Liver (tissue), 9 donors: Measurements from ENCODE around the gene CHN2. TPM values are rescaled to one million over a fixed set of nuclear protein-coding genes. Genes with fewer than 3 reads are reported as not detected.

Experiments used
- DNase-seq: peaks from one replicate; pipeline ENCODE4 v3.0.0-alpha.2; 2017; ENCODE audit warnings: low spot score
- H3K27ac ChIP-seq, 2 donors: one replicate each; pipeline ENCODE4 v1.7.0; 2013; ENCODE audit warnings: inconsistent platforms in 2 of 2, low read length in 2 of 2, control low read depth in 1 of 2, low read depth in 1 of 2, mild to moderate bottlenecking in 1 of 2
- H3K27me3 ChIP-seq, 4 donors: one replicate each; pipeline versions ENCODE4 v1.6.1 to v1.7.0; 2013; ENCODE audit warnings: low read length in 3 of 4, inconsistent platforms in 1 of 4, mild to moderate bottlenecking in 1 of 4, moderate library complexity in 1 of 4; ENCODE audit not compliant: control insufficient read depth in 4 of 4, insufficient read depth in 4 of 4
- H3K36me3 ChIP-seq, 4 donors: one replicate each; pipeline versions ENCODE4 v1.6.1 to v1.7.0; 2013; ENCODE audit warnings: low read length in 3 of 4, mild to moderate bottlenecking in 3 of 4, low read depth in 1 of 4, moderate library complexity in 1 of 4; ENCODE audit not compliant: control insufficient read depth in 4 of 4, insufficient read depth in 3 of 4
- H3K4me1 ChIP-seq, 4 donors: one replicate each; pipeline versions ENCODE4 v1.6.1 to v1.7.0; 2013; ENCODE audit warnings: low read length in 3 of 4, mild to moderate bottlenecking in 3 of 4, moderate library complexity in 1 of 4; ENCODE audit not compliant: control insufficient read depth in 4 of 4, insufficient read depth in 4 of 4
- H3K4me3 ChIP-seq, 3 donors: one replicate each; pipeline versions ENCODE4 v1.6.1 to v1.7.0; 2013; ENCODE audit warnings: low read length in 3 of 3, control low read depth in 1 of 3, low read depth in 1 of 3, mild to moderate bottlenecking in 1 of 3
- H3K9ac ChIP-seq, 2 donors: one replicate each; pipeline ENCODE4 v1.7.0; 2013; ENCODE audit warnings: low read length in 2 of 2, mild to moderate bottlenecking in 2 of 2, moderate library complexity in 2 of 2, control low read depth in 1 of 2, low read depth in 1 of 2
- H3K9me3 ChIP-seq, 4 donors: one replicate each; pipeline versions ENCODE4 v1.6.1 to v1.7.0; 2013; ENCODE audit warnings: low read length in 3 of 4; ENCODE audit not compliant: control insufficient read depth in 4 of 4
- ATF3 ChIP-seq: IDR thresholded peaks from 2 replicates; pipeline ENCODE4 v1.6.1; 2016; ENCODE audit warnings: antibody characterized with exemption
- EGR1 ChIP-seq, 2 donors: IDR thresholded peaks; 2 replicates each; pipeline ENCODE4 v1.6.1; 2016 to 2018; ENCODE audit warnings: antibody characterized with exemption in 2 of 2, low read depth in 2 of 2
- FOXA1 ChIP-seq: IDR thresholded peaks from 2 replicates; pipeline ENCODE4 v1.6.1; 2016; ENCODE audit warnings: antibody characterized with exemption
- GABPA ChIP-seq, 2 donors: IDR thresholded peaks in 1 of 2; conservative IDR thresholded peaks in 1 of 2; 2 replicates each; pipeline ENCODE4 v1.6.1; 2016; ENCODE audit warnings: antibody characterized with exemption in 2 of 2, mild to moderate bottlenecking in 1 of 2, moderate library complexity in 1 of 2
- HNF4A ChIP-seq, 2 donors: conservative IDR thresholded peaks; 2 replicates each; pipeline ENCODE4 v1.6.1; 2016; ENCODE audit warnings: antibody characterized with exemption in 2 of 2, mild to moderate bottlenecking in 2 of 2
- HNF4G ChIP-seq: IDR thresholded peaks from 2 replicates; pipeline ENCODE4 v1.6.1; 2016; ENCODE audit warnings: antibody characterized with exemption
- JUND ChIP-seq, 2 donors: IDR thresholded peaks; 2 replicates each; pipeline ENCODE4 v1.6.1; 2016; ENCODE audit warnings: antibody characterized with exemption in 2 of 2
- MAX ChIP-seq: IDR thresholded peaks from 2 replicates; pipeline ENCODE4 v1.6.1; 2016; ENCODE audit warnings: antibody characterized with exemption
- REST ChIP-seq: IDR thresholded peaks from 2 replicates; pipeline ENCODE4 v1.6.1; 2016; ENCODE audit warnings: antibody characterized with exemption, mild to moderate bottlenecking
- RXRA ChIP-seq, 2 donors: IDR thresholded peaks; 2 replicates each; pipeline ENCODE4 v1.6.1; 2017 to 2018; ENCODE audit warnings: antibody characterized with exemption in 2 of 2, mild to moderate bottlenecking in 1 of 2
- SP1 ChIP-seq: IDR thresholded peaks from 2 replicates; pipeline ENCODE4 v1.6.1; 2018; ENCODE audit warnings: antibody characterized with exemption, mild to moderate bottlenecking
- YY1 ChIP-seq: IDR thresholded peaks from 2 replicates; pipeline ENCODE4 v1.6.1; 2016; ENCODE audit warnings: antibody characterized with exemption, mild to moderate bottlenecking
- WGBS: extraction: QIAGEN DNeasy Blood & Tissue Kit; methylation state at CpG from one replicate; pipeline ENCODE4 v1.1.7; 2013; 5-methylcytosine and 5-hydroxymethylcytosine counted together
- polyA plus RNA-seq, 2 donors: library from polyadenylated mRNA; stranded (reverse) in 1 of 2; unstranded in 1 of 2; fragments of 200-250 nt in 1 of 2; fragments of >200 nt in 1 of 2; fragmentation: Nextera tagmentation in 1 of 2; extraction: Ambion mirVana in 1 of 2; gene quantifications; one replicate each; pipeline versions ENCODE4 v1.2.1 to v1.2.3, GENCODE V29; 2013 to 2015
- total RNA-seq, 2 donors: library from RNA; depleted of rRNA; stranded (reverse); fragments of >200 nt; gene quantifications; one replicate each; pipeline ENCODE4 v1.2.3, GENCODE V29; 2014
- TF ChIP-seq, protein P1 (sequence below): fragments of 150-350 bp; IDR thresholded peaks from 2 replicates; pipeline ENCODE4 v1.5.1; 2017; ENCODE audit warnings: improper control_type of control experiment, low read depth, low read length; ENCODE audit not compliant: missing input control
- donor health status: healthy.
- donor health status: healthy.
- donor health status: healthy.
- donor health status: healthy.
- donor health status: healthy.

Gene CHN2
- total and polyA plus RNA-seq, 4 donors, result 8.3 to 25.4 (median 17.8) TPM

DNA sequence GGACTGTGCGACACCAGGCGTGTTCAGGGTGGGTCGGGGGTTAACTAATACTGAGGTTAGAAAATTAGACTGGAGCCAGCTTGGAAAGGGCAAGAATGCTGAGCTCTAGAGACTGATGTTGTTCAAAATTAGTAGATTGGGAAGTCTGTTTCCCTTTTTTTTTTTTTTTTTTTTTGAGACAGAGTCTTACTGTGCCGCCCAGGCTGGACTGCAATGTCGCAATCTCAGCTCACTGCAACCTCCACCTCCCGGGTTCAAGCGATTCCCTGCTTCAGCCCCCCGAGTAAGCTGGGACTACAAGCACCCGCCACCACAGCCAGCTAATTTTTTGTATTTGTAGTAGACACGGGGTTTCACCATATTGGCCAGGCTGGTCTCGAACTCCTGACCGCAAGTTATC, 45.5 kb upstream of the CHN2 start:
- H3K4me3 ChIP-seq, result no peak overlapping the region
- DNase-seq, result no peak
- H3K27me3 ChIP-seq, result no peaks in the 10 kb centered on the region
- H3K4me1 ChIP-seq, result peaks cover 6 to 19% (median 16%) of the 10 kb centered on the region in 4 donors
- no peaks in the 10 kb centered on the region for H3K9me3 ChIP-seq
- H3K36me3 ChIP-seq, result no peaks in the 10 kb centered on the region
- no peak overlapping the region for H3K27ac ChIP-seq
- WGBS, result 85% methylated on average over 12 of the region's 12 CpGs
- TF ChIP-seq HNF4A (conservative IDR thresholded peaks at IDR 0.05), result no peak
- TF ChIP-seq, protein P1, sequence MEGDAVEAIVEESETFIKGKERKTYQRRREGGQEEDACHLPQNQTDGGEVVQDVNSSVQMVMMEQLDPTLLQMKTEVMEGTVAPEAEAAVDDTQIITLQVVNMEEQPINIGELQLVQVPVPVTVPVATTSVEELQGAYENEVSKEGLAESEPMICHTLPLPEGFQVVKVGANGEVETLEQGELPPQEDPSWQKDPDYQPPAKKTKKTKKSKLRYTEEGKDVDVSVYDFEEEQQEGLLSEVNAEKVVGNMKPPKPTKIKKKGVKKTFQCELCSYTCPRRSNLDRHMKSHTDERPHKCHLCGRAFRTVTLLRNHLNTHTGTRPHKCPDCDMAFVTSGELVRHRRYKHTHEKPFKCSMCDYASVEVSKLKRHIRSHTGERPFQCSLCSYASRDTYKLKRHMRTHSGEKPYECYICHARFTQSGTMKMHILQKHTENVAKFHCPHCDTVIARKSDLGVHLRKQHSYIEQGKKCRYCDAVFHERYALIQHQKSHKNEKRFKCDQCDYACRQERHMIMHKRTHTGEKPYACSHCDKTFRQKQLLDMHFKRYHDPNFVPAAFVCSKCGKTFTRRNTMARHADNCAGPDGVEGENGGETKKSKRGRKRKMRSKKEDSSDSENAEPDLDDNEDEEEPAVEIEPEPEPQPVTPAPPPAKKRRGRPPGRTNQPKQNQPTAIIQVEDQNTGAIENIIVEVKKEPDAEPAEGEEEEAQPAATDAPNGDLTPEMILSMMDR, result no peak
- H3K9ac ChIP-seq, result no peak overlapping the region

- WGBS, result 91% methylated on average over 2 of the region's 2 CpGs
- H3K36me3 ChIP-seq, result no peaks in the 10 kb centered on the region
- no peaks in the 10 kb centered on the region for H3K27me3 ChIP-seq
- no peak for TF ChIP-seq REST
- no peak for TF ChIP-seq HNF4G
- DNase-seq, result no peak
- H3K4me3 ChIP-seq, result no peak overlapping the region
- H3K4me1 ChIP-seq, result peaks cover 6 to 17% (median 14%) of the 10 kb centered on the region in 4 donors
- H3K27ac ChIP-seq, result no peak overlapping the region
- H3K9ac ChIP-seq, result no peak overlapping the region
- no peaks in the 10 kb centered on the region for H3K9me3 ChIP-seq
These were observed 43.7 kb upstream of the CHN2 start for GRCh38 chr7:29150856-29151255.

GRCh38 chr7:29154076-29154475, 40.5 kb upstream of the CHN2 start:
- 95% methylated on average over 2 of the region's 2 CpGs for WGBS
- H3K4me1 ChIP-seq, result no peaks in the 10 kb centered on the region
- DNase-seq, result no peak
- no peaks in the 10 kb centered on the region for H3K27me3 ChIP-seq
- H3K36me3 ChIP-seq, result no peaks in the 10 kb centered on the region
- no peak overlapping the region for H3K27ac ChIP-seq
- no peak overlapping the region for H3K9ac ChIP-seq
- no peak for TF ChIP-seq HNF4A (conservative IDR thresholded peaks at IDR 0.05)
- TF ChIP-seq FOXA1, result no peak
- no peak for TF ChIP-seq RXRA (IDR thresholded peaks at IDR 0.05)
- TF ChIP-seq YY1, result no peak
- no peak for TF ChIP-seq REST
- no peak for TF ChIP-seq MAX
- no peak for TF ChIP-seq JUND (IDR thresholded peaks at IDR 0.05)
- TF ChIP-seq ATF3, result no peak
- TF ChIP-seq SP1, result no peak
- no peak for TF ChIP-seq GABPA (IDR thresholded peaks at IDR 0.05 in 1 of 2, conservative IDR thresholded peaks at IDR 0.05 in 1 of 2)
- TF ChIP-seq HNF4G, result no peak
- TF ChIP-seq, protein P1, result no peak
- no peak for TF ChIP-seq EGR1 (IDR thresholded peaks at IDR 0.05; ENCODE audit: low read depth in 2 of 2)
- no peaks in the 10 kb centered on the region for H3K9me3 ChIP-seq
- no peak overlapping the region for H3K4me3 ChIP-seq
